GM12878 (cell line): ENCODE results near the gene RSKR. TPM values are rescaled to one million over a fixed set of nuclear protein-coding genes. Genes with fewer than 3 reads are reported as not detected.

ENCODE experiments used
- ATAC-seq: fragments of 200-7000 bp; cut with Tn5 transposase; 3 replicates; pipeline ENCODE4 v1.9.1; 2020; ENCODE audit warnings: mild to moderate bottlenecking, moderate library complexity
- BruUV-seq: library from RNA; stranded (reverse); fragments of 400-500 nt; replicated peaks from 2 replicates; lab custom pipeline; 2021; lab: Mats Ljungman, UMichigan
- CTCF ChIA-PET: fragments of 300-600 bp; sonication (Branson Sonifier 250); formaldehyde crosslinking; extraction: SDS; loops from one replicate; lab custom pipeline; 2021; ENCODE audit warnings: inconsistent platforms; lab: Yijun Ruan, JAX
- POLR2A ChIA-PET: fragments of 350-600 bp; formaldehyde crosslinking; extraction: SDS; loops from one replicate; lab custom pipeline; 2021; ENCODE audit warnings: inconsistent platforms; lab: Charles Lee
- RAD21 ChIA-PET: fragments of 300-600 bp; sonication (Branson Sonifier 250); formaldehyde crosslinking; loops from one replicate; lab custom pipeline; 2023; ENCODE audit warnings: antibody characterized with exemption; ENCODE audit not compliant: unreplicated experiment; lab: Charles Lee
- SMC1A ChIA-PET: fragments of 300-600 bp; sonication (Branson Sonifier 250); formaldehyde crosslinking; loops from one replicate; lab custom pipeline; 2023; ENCODE audit not compliant: unreplicated experiment, uncharacterized antibody; lab: Charles Lee
- DNase-seq: peaks from one replicate; pipeline ENCODE4 v3.0.0-alpha.2; 2011; ENCODE audit warnings: low read depth, low spot score
- FAIRE-seq: peaks from 3 replicates; lab custom pipeline; 2011; peaks lifted over from hg19 to GRCh38; lab: Jason Lieb, UNC
- H2AFZ ChIP-seq: 2 replicates; pipeline ENCODE4 v1.6.0; 2011; ENCODE audit warnings: low read depth, low read length, control low read depth; ENCODE audit not compliant: control insufficient read depth
- H3K27ac ChIP-seq: 2 replicates; pipeline ENCODE4 v1.5.1; 2011; ENCODE audit warnings: control low read depth; ENCODE audit not compliant: control insufficient read depth, insufficient read depth
- H3K27me3 ChIP-seq, 2 experiments: replicated peaks in 1 of 2; 2 replicates each; pipeline versions ENCODE4 v1.6.0 to v1.6.1; 2011; ENCODE audit warnings: low read length in 1 of 2; ENCODE audit not compliant: control insufficient read depth in 2 of 2, insufficient read depth in 2 of 2
- H3K36me3 ChIP-seq, 2 experiments: 2 replicates each; pipeline ENCODE4 v1.5.1; 2011; ENCODE audit warnings: low read length in 1 of 2; ENCODE audit not compliant: control insufficient read depth in 2 of 2, insufficient read depth in 2 of 2
- H3K4me1 ChIP-seq: 2 replicates; pipeline ENCODE4 v1.6.1; 2011; ENCODE audit warnings: mild to moderate bottlenecking, low read length, moderate library complexity, mixed read lengths; ENCODE audit not compliant: control insufficient read depth, insufficient read depth
- H3K4me2 ChIP-seq: 2 replicates; pipeline ENCODE4 v1.6.0; 2011; ENCODE audit warnings: control low read depth; ENCODE audit not compliant: control insufficient read depth, insufficient read depth
- H3K4me3 ChIP-seq: fragments of 200-600 bp; sonication (generic); 2 replicates; pipeline ENCODE4 v1.5.1; 2016
- H3K79me2 ChIP-seq: 2 replicates; pipeline ENCODE4 v1.6.0; 2011; ENCODE audit warnings: low read length; ENCODE audit not compliant: control insufficient read depth, insufficient read depth
- H3K9ac ChIP-seq: 2 replicates; pipeline ENCODE4 v1.8.0; 2011; ENCODE audit warnings: low read length, control low read depth, mixed read lengths; ENCODE audit not compliant: control insufficient read depth, insufficient read depth
- H3K9me3 ChIP-seq: replicated peaks from 3 replicates; pipeline ENCODE4 v1.5.1; 2011; ENCODE audit warnings: mild to moderate bottlenecking, low read length; ENCODE audit not compliant: control insufficient read depth, insufficient read depth
- H4K20me1 ChIP-seq: 2 replicates; pipeline ENCODE4 v1.6.0; 2011; ENCODE audit not compliant: control insufficient read depth, insufficient read depth
- BCL3 ChIP-seq: IDR thresholded peaks from 2 replicates; pipeline ENCODE4 v1.6.1; 2011; ENCODE audit warnings: borderline replicate concordance, low read depth, mild to moderate bottlenecking, moderate library complexity, low read length; ENCODE audit not compliant: insufficient read depth, poor library complexity, severe bottlenecking
- CBFB ChIP-seq: IDR thresholded peaks from 2 replicates; pipeline ENCODE4 v1.6.1; 2016; ENCODE audit warnings: antibody characterized with exemption, low read depth
- RCOR1 ChIP-seq: conservative IDR thresholded peaks from 2 replicates; pipeline ENCODE4 v1.6.1; 2012; ENCODE audit warnings: low read depth, low read length, improper control_type of control experiment
- SKIL ChIP-seq: fragments of 450-650 bp; IDR thresholded peaks from 2 replicates; pipeline ENCODE4 v1.6.1; 2017; ENCODE audit warnings: mild to moderate bottlenecking, low read depth, inconsistent platforms; ENCODE audit not compliant: poor library complexity, severe bottlenecking
- SPI1 ChIP-seq: IDR thresholded peaks from 2 replicates; pipeline ENCODE4 v1.6.1; 2011; ENCODE audit warnings: low read depth, mild to moderate bottlenecking, low read length, moderate library complexity, borderline replicate concordance; ENCODE audit not compliant: insufficient read depth
- SUPT20H ChIP-seq: IDR thresholded peaks from 2 replicates; pipeline ENCODE4 v1.6.1; 2011; ENCODE audit warnings: low read depth, mild to moderate bottlenecking, low read length, moderate library complexity, borderline replicate concordance; ENCODE audit not compliant: control insufficient read depth
- ZBTB40 ChIP-seq: fragments of 450-650 bp; IDR thresholded peaks from 2 replicates; pipeline ENCODE4 v1.6.1; 2016; ENCODE audit warnings: mild to moderate bottlenecking, moderate library complexity, borderline replicate concordance
- ZNF274 ChIP-seq: IDR thresholded peaks from one replicate; pipeline ENCODE4 v1.8.0; 2011; ENCODE audit not compliant: insufficient read length, insufficient read depth
- ZNF384 ChIP-seq: IDR thresholded peaks from 2 replicates; pipeline ENCODE4 v1.6.1; 2012; ENCODE audit warnings: low read depth, mild to moderate bottlenecking, low read length, improper control_type of control experiment, borderline replicate concordance
- WGBS: methylation state at CpG from one replicate; pipeline ENCODE4 v1.1.6; 2016; ENCODE audit warnings: low lambda C conversion rate; ENCODE audit not compliant: insufficient replicate concordance, insufficient coverage; ENCODE audit errors: missing lambda C conversion rate; 5-methylcytosine and 5-hydroxymethylcytosine counted together
- in situ Hi-C: fragments of 300-500 bp; cut with MboI; formaldehyde crosslinking; loops from 9 replicates; pipeline ENCODE4 v1.14.3; 2018; ENCODE audit warnings: mixed read lengths
- intact Hi-C: fragments of 100-400 bp; cut with micrococcal nuclease; formaldehyde crosslinking; loops from one replicate; pipeline ENCODE4 v1.14.2; 2022; ENCODE audit not compliant: unreplicated experiment
- polyA plus RNA-seq, 11 experiments: library from polyadenylated mRNA; depleted of rRNA in 4 of 11; unstranded in 6 of 11; stranded (reverse) in 5 of 11; fragments of >200 nt; fragmentation: Nextera tagmentation in 4 of 11; fragmentation: Illumina TruSeq in 1 of 11; extraction: Ambion mirVana in 4 of 11; extraction: Trizol in 1 of 11; gene quantifications; 1 replicate in 1 of 11; 2 replicates in 10 of 11; pipeline versions ENCODE4 v1.2.1 to v1.2.3, GENCODE V29; 2011 to 2016; ENCODE audit warnings: inconsistent platforms in 2 of 11, missing spikeins in 2 of 11, low read depth in 1 of 11
- total RNA-seq, 4 experiments: library from RNA; depleted of rRNA in 3 of 4; stranded (reverse); fragments of >200 nt in 3 of 4; fragmentation: Illumina TruSeq in 1 of 4; extraction: Trizol in 1 of 4; gene quantifications; 2 replicates each; pipeline versions ENCODE4 v1.2.1 to v1.2.3, GENCODE V29; 2013 to 2021

The RSKR gene
- total and polyA plus RNA-seq, 10 of the 15 experiments (the other 5 are each of a cell fraction or from before 2014, with no cell fraction given): 0.52 to 22.4 (median 8.7) TPM

GRCh38 chr17:28582513-28582912 is 31.5 kb downstream of the RSKR start (continued):
- TF ChIP-seq ZNF274: no peak
- TF ChIP-seq, all 136 proteins: peak for 0

- no TSS peak for BruUV-seq
- FAIRE-seq: no peak
- intact Hi-C loops: no loop called here
- Histone ChIP-seq H3K4me2 (no peak overlapping the region), H3K36me3 (peaks cover 40 to 43% of the 10 kb centered on the region in 2 experiments), H3K27me3 (no peaks in the 10 kb centered on the region), H3K9me3 (no peaks in the 10 kb centered on the region), H3K4me1 (peaks cover 20% of the 10 kb centered on the region), H3K27ac (no peak overlapping the region), H3K79me2 (peaks cover 3% of the 10 kb centered on the region), H2AFZ (no peak overlapping the region), H3K4me3 (no peak overlapping the region), H4K20me1 (no peaks in the 10 kb centered on the region), H3K9ac (no peak overlapping the region)
- POLR2A ChIA-PET: interaction anchor here (0.8 to 7.1 kb wide), 5 partner anchors 10 to 139 kb away, joined by 3 to 91 read pairs (median 4); partner anchors contain the start of genes PIGS and RPL23A
- no peak for TF ChIP-seq SUPT20H
- TF ChIP-seq BCL3: no peak
- TF ChIP-seq SPI1: no peak
- TF ChIP-seq SKIL: no peak
- no peak for TF ChIP-seq RCOR1
- TF ChIP-seq ZNF384: no peak
- TF ChIP-seq CBFB: no peak
- peak; percentile 73 for TF ChIP-seq ZBTB40
- in situ Hi-C loops: no loop called here
- no peak for DNase-seq
- CTCF ChIA-PET: interaction anchor here (1.1 to 1.3 kb wide), 4 partner anchors 9 to 31 kb away, joined by 3 to 9 read pairs (median 4); no protein-coding TSS in a partner anchor
- SMC1A ChIA-PET: interaction anchor here (0.9 to 1.2 kb wide), 4 partner anchors 8 to 38 kb away, joined by 3 to 4 read pairs (median 3); no protein-coding TSS in a partner anchor
- ATAC-seq: no peak
- RAD21 ChIA-PET: no interaction called here
- WGBS: 95% methylated on average over 3 of the region's 3 CpGs
These were observed 33.0 kb downstream of the RSKR start for GRCh38 chr17:28580959-28581358.
